Central memory CD8-positive, alpha-beta T cell (primary cell): ENCODE data around the gene PTPRJ.

Source experiments
- ATAC-seq: fragments of 150-1000 bp; cut with Tn5 transposase; replicated peaks from 2 replicates; pipeline ENCODE4 v1.10.0; 2022; ENCODE audit warnings: mild to moderate bottlenecking, moderate FRiP score, moderate number of reproducible peaks; ENCODE audit not compliant: poor library complexity, severe bottlenecking; ENCODE audit errors: extremely low read depth
- DNase-seq, 2 donors: peaks; one replicate each; pipeline ENCODE4 v3.0.0; 2021; ENCODE audit warnings: low spot score in 2 of 2
- H3K27ac Mint-ChIP-seq: one replicate; pipeline ENCODE4 v1.8.0; 2022; ENCODE audit warnings: low read depth, mild to moderate bottlenecking, moderate library complexity, mixed read lengths
- H3K27me3 Mint-ChIP-seq: one replicate; pipeline ENCODE4 v1.8.0; 2022; ENCODE audit warnings: mixed read lengths
- H3K36me3 Mint-ChIP-seq: one replicate; pipeline ENCODE4 v1.8.0; 2022; ENCODE audit warnings: mild to moderate bottlenecking, moderate library complexity, mixed read lengths; ENCODE audit not compliant: insufficient read depth
- H3K4me1 Mint-ChIP-seq: one replicate; pipeline ENCODE4 v1.8.0; 2022; ENCODE audit warnings: mixed read lengths
- H3K4me3 Mint-ChIP-seq: one replicate; pipeline ENCODE4 v1.8.0; 2022; ENCODE audit warnings: mild to moderate bottlenecking, moderate library complexity, mixed read lengths
- H3K9me3 Mint-ChIP-seq: one replicate; pipeline ENCODE4 v1.8.0; 2022; ENCODE audit warnings: mixed read lengths

PTPRJ gene

DNA sequence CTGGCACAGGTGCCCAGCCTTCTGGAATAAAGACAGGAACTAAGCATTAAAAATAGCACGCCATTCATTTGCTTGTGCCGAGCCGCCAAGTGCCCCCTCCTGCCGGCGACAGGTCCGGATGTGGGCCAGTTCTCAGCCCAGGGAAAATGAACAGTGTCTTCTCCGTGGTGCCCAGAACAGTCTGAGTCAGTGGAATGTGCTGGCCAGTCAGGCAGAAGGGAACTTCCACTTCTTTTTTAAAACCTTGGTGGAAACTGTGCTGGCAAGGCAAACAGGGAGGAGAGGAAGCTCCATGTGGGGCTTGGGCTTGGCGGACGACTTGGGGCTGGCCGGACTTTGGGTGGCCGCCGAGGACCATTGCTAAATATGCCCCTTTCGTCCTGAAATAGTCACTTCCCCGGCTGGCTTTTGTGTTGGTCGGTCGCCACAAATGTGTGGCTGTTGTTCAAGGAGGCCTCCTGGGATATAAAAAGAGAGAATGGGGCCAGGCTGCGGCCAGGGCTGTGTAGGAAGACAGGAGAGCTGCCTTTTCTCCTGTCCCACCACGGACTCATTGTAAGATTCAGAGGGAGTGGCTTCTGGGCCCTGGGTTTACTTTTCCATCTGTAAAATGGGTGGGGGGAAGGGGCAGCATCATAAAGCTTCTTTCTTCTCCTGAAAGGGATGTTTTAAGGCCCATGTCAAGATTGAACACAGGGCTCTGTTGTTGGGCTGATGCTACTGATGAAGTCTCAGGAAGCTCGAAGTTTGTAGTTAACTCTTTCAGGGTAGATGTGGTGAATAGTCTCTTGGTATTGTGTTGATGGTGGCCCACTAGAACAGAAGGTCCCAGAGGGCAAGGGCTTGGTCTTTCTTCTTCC lies 101.0 kb downstream of the PTPRJ start:
- Mint-ChIP-seq H3K9me3 (no peaks in the 10 kb centered on the region), H3K36me3 (peaks cover 16% of the 10 kb centered on the region), H3K4me3 (no peak overlapping the region), H3K4me1 (peaks cover 64% of the 10 kb centered on the region), H3K27ac (no peak overlapping the region), H3K27me3 (no peaks in the 10 kb centered on the region)
- no peak for DNase-seq
- peak; percentile 62 for ATAC-seq

DNA sequence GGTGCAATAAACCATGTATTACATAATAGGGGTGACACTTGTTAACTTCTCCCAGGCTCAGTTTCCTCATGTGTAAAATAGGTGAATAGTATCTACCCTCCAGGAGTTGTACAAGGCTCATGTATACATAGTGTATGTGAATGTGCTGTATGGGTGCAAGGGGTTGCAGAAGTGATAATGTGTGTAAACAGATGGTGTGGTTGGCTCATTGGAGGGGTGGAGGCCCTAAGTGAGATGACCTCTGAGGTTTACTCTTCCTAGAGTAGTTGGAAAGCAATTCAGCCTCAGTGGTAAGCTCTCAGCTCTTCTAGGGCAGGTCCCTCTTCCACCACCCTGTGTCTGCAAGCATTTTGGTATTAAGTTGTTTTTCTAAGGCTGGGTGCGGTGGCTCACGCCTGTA lies 102.4 kb downstream of the PTPRJ start:
- Mint-ChIP-seq H3K9me3 (no peaks in the 10 kb centered on the region), H3K36me3 (peaks cover 13% of the 10 kb centered on the region), H3K27me3 (no peaks in the 10 kb centered on the region), H3K4me3 (peak overlapping the region; percentile 12), H3K27ac (peak overlapping the region; percentile 36), H3K4me1 (peaks cover 68% of the 10 kb centered on the region)
- DNase-seq (no peak), ATAC-seq (no peak)

DNA sequence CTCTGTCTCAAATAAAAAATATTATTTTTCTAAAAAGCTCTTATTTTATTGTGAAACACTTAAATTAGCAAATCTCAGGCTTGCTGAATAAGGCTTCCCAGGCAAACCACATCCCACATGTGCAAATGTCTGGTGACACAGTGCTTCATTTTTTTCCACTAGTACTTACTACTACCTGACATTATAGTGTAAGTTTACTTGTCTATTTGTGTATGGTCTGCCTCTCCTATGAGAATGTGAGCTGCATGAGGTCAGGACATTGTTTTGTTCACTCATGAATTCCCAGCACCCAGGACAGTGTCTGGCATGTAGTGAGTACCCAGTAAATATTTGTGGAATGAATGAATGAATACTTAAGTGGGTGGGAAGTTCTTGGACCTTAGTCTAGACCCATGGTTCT lies 103.1 kb downstream of the PTPRJ start:
- no peak overlapping the region for H3K4me3 Mint-ChIP-seq
- DNase-seq: no peak
- H3K27ac Mint-ChIP-seq: no peak overlapping the region
- no peak for ATAC-seq
- H3K4me1 Mint-ChIP-seq: peaks cover 69% of the 10 kb centered on the region
- H3K27me3 Mint-ChIP-seq: no peaks in the 10 kb centered on the region
- H3K9me3 Mint-ChIP-seq: no peaks in the 10 kb centered on the region
- peaks cover 10% of the 10 kb centered on the region for H3K36me3 Mint-ChIP-seq

DNA sequence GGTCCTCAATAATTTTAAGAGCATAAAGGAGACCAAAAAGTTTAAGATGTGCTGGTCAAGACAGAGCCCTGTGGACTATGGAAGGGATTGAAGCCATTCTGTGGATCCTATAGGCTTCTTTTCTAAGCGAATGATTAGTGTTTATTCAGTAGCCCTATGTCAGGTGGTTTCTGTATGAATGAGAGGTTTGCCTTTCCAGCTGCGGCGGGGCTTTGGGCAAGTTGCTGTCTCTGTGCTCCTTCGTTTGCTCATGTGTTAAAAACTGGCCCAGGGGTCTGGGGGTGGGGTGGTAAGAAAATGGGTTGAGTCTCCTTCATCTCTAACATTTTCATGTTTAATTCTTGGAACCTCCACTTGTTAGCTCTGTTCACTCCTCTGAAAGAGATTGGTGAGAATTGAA lies 105.3 kb downstream of the PTPRJ start:
- H3K27ac Mint-ChIP-seq: no peak overlapping the region
- DNase-seq (no peak), ATAC-seq (no peak)
- no peak overlapping the region for H3K4me3 Mint-ChIP-seq
- peaks cover 9% of the 10 kb centered on the region for H3K36me3 Mint-ChIP-seq
- no peaks in the 10 kb centered on the region for H3K27me3 Mint-ChIP-seq
- H3K4me1 Mint-ChIP-seq: peaks cover 71% of the 10 kb centered on the region
- H3K9me3 Mint-ChIP-seq: no peaks in the 10 kb centered on the region

DNA sequence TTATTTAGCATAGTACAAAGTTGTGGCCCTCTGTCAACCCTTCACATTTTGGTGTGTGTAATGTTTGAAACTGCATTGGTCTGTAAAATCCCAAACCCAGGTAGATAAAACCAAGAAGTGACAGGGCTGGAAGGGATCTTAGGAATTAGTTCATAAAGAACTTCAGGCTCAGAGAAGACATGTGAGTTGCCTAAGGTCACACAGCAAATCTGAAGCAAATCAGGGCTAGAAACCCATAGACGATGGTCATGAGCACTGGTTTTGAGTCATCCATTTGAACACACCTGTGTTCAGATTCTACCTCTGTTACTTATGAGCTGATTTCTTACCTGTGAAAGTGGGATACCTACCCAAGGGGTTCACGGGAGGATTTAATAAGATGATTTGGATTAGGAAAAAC lies 107.1 kb downstream of the PTPRJ start:
- H3K27ac Mint-ChIP-seq: no peak overlapping the region
- no peak overlapping the region for H3K4me3 Mint-ChIP-seq
- H3K4me1 Mint-ChIP-seq: peaks cover 69% of the 10 kb centered on the region
- ATAC-seq (no peak), DNase-seq (no peak)
- peaks cover 9% of the 10 kb centered on the region for H3K36me3 Mint-ChIP-seq
- no peaks in the 10 kb centered on the region for H3K9me3 Mint-ChIP-seq
- H3K27me3 Mint-ChIP-seq: no peaks in the 10 kb centered on the region

DNA sequence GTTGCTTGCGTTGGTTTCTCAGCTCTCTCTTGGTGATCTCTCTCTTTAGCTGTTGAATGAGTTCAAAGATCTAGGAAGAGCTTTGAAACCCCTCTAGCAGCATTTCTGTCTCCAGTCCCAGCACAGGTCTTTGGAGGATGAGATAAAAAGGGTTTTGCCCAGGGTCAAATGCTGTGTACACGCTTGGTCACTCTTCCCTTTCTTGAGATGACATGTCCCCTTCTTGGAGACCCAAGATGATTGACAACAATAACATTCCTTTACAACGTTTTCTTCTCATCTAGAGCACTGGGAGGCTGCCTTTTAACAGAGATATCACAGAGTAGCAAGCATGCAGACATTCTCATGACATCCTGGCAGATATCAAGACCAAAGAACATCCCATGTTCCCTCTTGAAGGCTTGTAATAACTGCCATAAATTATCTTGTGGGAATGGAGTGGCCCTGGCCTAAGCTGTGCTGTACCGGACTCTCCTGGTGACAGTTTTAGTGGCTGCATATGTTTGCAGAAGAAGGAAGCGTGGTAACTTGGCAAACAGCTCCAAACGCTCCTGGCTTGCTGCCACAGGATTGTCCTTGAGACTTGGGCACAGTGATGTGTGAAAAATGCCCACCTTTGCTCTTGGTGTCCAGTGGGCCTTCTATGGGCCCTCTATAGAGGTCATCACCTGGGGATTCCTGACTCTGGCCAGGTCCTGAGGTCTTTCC lies 107.8 kb downstream of the PTPRJ start:
- Mint-ChIP-seq H3K4me3 (no peak overlapping the region), H3K27ac (peak overlapping the region; percentile 44), H3K9me3 (no peaks in the 10 kb centered on the region), H3K27me3 (no peaks in the 10 kb centered on the region), H3K4me1 (peaks cover 67% of the 10 kb centered on the region), H3K36me3 (peaks cover 6% of the 10 kb centered on the region)
- DNase-seq (no peak), ATAC-seq (no peak)

DNA sequence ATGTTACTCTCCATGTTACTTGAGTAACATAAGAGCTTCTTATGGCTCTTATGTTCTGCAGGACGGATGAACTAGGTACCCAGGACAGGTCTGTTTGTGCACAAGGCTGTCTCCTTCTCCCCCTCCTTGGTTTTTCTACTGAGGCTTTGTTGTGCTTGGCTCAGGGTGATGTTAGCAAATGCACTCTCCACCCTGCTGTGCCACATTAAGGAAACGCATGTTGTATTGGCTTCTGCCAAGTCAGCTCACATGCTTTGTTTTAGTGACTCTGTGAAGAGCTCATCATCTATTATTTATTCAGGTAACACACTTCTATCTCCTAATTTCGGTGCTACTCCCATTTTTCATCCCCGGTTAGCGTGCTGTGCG lies 108.3 kb downstream of the PTPRJ start:
- no peaks in the 10 kb centered on the region for H3K27me3 Mint-ChIP-seq
- peak overlapping the region; percentile 44 for H3K27ac Mint-ChIP-seq

DNA sequence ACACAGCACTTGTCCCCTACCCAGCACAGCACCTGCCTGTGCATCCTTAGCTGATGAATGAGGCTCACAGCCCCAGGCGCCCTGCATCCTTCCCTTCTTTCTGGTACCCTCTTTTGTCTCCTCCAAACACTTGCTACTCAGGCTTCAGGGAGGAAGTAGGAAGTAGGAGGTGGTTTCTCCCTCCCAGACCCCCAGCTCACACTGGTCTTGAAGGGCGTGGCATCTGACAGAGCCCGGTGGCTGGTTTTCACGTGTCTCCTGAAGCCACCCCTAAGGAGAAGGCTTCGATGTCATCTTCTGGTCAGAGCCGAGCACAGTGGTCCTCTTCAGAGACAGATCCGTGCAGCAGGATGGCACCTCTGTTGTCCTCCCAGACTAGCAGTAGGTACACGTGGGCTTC lies 109.8 kb downstream of the PTPRJ start:
- Mint-ChIP-seq H3K27ac (no peak overlapping the region), H3K4me3 (no peak overlapping the region), H3K27me3 (no peaks in the 10 kb centered on the region), H3K9me3 (no peaks in the 10 kb centered on the region), H3K4me1 (peaks cover 80% of the 10 kb centered on the region), H3K36me3 (peaks cover 9% of the 10 kb centered on the region)
- no peak for DNase-seq
- ATAC-seq: no peak

More for the DNA sequence above, 108.3 kb downstream of the PTPRJ start:
- Mint-ChIP-seq H3K4me1 (peaks cover 69% of the 10 kb centered on the region), H3K9me3 (no peaks in the 10 kb centered on the region), H3K4me3 (no peak overlapping the region), H3K36me3 (peaks cover 6% of the 10 kb centered on the region)
- ATAC-seq (no peak), DNase-seq (no peak)

DNA sequence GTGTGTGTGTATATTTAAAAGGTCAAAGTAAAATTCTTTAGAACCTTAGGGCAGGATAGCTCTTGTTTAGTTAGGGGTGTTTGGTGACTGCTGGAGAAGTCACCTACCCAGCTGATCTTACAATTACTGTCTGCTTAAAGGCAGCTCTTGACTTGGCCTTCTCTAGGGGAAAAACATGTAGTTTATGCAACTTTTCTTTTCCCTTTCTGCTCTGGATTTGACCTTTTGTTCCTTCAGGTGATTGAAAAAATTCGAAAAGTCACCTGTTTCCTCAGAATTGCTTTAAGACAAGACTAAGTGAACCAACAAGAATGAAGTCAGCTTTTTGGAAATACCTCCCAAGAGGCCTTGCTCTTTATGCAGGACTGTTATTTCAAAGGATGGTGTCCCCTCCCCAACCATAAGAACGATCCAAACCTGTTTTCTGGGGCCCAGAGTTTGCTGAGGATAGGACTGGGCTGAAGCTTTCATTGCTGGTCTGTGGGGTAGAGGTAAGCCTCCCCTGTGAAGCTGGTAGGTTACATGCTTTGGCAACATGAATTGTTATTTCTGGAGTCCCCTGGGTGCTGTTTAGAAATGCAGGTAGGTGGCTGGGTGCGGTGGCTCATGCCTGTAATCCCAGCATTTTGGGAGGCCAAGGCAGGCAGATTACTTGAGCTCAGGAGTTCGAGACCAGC lies 111.2 kb downstream of the PTPRJ start:
- Mint-ChIP-seq H3K27ac (no peak overlapping the region), H3K9me3 (no peaks in the 10 kb centered on the region), H3K36me3 (peaks cover 6% of the 10 kb centered on the region), H3K4me3 (no peak overlapping the region), H3K27me3 (no peaks in the 10 kb centered on the region), H3K4me1 (peaks cover 83% of the 10 kb centered on the region)
- DNase-seq (no peak), ATAC-seq (no peak)

DNA sequence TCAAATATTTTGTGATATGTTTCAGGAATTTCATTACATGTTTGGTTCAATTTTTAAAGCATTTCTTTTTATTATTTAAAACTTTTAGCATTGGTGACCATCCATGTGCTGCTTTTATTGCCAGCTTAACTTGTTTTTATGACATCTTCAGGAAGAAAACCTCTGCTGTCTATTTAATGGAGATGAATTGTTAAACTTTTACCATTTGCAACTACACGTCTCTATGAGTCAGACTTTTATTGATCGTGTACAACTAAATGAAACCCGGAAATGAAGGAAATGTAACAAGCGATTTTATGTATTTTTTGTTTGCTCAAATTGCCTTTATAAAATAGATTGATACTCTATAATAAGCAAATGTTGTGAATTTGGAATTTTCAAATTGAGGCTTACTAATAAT lies 113.0 kb downstream of the PTPRJ start:
- Mint-ChIP-seq H3K9me3 (no peaks in the 10 kb centered on the region), H3K36me3 (peaks cover 6% of the 10 kb centered on the region), H3K27me3 (no peaks in the 10 kb centered on the region), H3K4me3 (peak overlapping the region; percentile 52), H3K27ac (peak overlapping the region; percentile 76), H3K4me1 (peaks cover 76% of the 10 kb centered on the region)
- no peak for ATAC-seq
- no peak for DNase-seq

DNA sequence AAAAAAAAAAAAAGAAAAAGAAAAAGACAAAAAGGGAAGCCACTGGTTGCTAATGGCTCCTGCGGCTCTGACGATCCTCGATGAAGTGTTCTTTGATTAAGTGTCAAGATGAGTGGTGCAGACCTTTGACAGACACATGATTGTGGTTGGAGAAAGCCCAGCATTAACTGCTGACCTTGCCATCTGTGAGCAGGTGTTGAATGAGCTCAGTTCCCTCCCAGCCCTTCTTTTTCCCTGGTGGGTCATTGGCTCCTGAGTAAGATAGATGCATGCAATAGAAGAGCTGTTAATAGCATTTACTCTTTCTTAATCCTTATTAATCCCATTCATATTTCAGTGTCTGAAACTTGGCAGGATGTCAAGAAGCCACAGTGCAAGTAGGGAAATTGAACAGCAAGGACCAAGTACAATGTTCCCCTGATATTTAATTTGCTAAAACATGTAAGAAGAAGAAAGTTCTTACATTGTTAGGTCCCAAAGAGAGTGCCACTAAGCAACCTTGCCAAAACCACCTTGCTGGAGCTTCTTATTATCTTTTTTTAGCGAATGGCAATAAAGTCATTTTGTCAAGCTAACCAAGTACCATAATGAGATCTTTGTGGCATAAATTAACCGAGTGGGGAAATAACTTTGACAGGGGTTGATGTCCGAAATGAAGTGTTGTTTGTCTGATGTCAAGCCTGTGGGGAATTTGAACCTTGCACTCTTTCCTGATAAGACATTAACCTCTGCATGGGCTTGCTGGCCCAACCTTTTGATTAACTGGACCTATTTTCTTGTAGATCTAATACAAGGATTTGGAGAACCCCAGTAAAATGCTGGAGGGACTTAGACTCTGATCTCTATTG lies 113.7 kb downstream of the PTPRJ start:
- Mint-ChIP-seq H3K27me3 (no peaks in the 10 kb centered on the region), H3K36me3 (peaks cover 5% of the 10 kb centered on the region), H3K9me3 (no peaks in the 10 kb centered on the region), H3K4me3 (peak overlapping the region; percentile 52), H3K4me1 (peaks cover 69% of the 10 kb centered on the region), H3K27ac (peak overlapping the region; percentile 76)
- no peak for DNase-seq
- ATAC-seq: peak; percentile 14

DNA sequence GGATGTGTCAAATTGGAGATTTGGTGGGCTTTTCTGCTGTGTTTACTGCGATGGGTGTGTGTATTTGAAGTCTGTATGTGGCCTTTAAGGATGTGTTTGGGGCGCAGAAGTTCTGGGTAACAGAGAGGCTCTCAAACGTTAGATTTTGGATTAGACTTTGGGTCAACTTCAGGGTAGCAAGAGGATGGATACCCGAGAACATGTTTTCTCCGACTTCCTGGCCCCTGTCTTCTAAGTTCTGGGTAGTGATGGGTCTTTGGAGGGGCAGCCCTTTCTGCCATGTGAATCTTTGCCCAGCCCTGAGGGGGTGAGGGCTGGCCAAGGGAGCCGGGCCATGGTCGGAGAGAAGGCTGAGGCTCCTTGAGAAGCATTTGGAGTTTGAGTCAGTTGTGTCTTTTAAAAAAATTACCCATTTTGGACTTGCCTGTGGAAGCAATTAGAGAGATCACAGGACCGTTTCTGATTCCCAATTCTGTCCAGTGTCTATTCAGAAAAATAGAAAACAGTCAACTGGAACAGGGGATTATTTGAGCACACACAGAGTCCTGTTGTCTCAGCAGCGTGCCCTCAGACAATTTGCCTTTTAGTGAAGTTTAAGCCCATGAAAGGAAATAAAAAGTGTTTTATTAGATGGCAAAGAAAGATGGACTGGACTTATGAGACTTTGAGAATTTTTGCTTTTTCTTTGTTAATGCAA lies 114.4 kb downstream of the PTPRJ start:
- no peaks in the 10 kb centered on the region for H3K9me3 Mint-ChIP-seq
- DNase-seq: no peak
- H3K4me3 Mint-ChIP-seq: no peak overlapping the region
- H3K4me1 Mint-ChIP-seq: peaks cover 68% of the 10 kb centered on the region
- H3K27ac Mint-ChIP-seq: peak overlapping the region; percentile 76
- no peak for ATAC-seq
- H3K27me3 Mint-ChIP-seq: no peaks in the 10 kb centered on the region
- peaks cover 4% of the 10 kb centered on the region for H3K36me3 Mint-ChIP-seq
